ENCODE measurements around the gene ACOT7.
"Not testable (repeated sequence)": the region's sequence is repeated elsewhere in the genome, so short reads cannot be mapped to it uniquely, and the experiment has no call there.

The ACOT7 gene

GRCh38 chr1:6222636-6223035, 170.9 kb downstream of the ACOT7 start:
- Histone ChIP-seq H3K4ac (ENCODE audit: low read length) (no peak overlapping the region), H3K4me1 (ENCODE audit: control insufficient read depth in 2 of 2, insufficient read depth in 1 of 2, low read depth in 1 of 2, low read length in 2 of 2) (peaks cover 0 to 3% of the 10 kb centered on the region in 2 donors), H4K91ac (ENCODE audit: low read depth, low read length, poor library complexity) (no peak overlapping the region), H2AK5ac (ENCODE audit: low read depth, low read length) (no peak overlapping the region), H3K14ac (ENCODE audit: low read length) (no peak overlapping the region), H3K18ac (ENCODE audit: low read length) (no peak overlapping the region), H3K79me1 (ENCODE audit: low read depth, low read length) (no peaks in the 10 kb centered on the region), H2BK12ac (ENCODE audit: low read length) (no peak overlapping the region), H2BK120ac (ENCODE audit: low read depth, low read length) (no peak overlapping the region), H4K8ac (ENCODE audit: low read depth, low read length) (no peak overlapping the region), H3K9ac (ENCODE audit: low read depth, low read length, poor library complexity) (no peak overlapping the region), H3K36me3 (replicated peaks in 1 of 2; ENCODE audit: control insufficient read depth in 2 of 2, insufficient read depth in 2 of 2, low read length in 2 of 2) (peaks cover 33 to 74% of the 10 kb centered on the region in 2 donors), H2BK5ac (ENCODE audit: low read length) (no peak overlapping the region), H3K9me3 (replicated peaks in 1 of 2; ENCODE audit: control insufficient read depth in 2 of 2, insufficient read depth in 1 of 2, low read depth in 1 of 2, low read length in 2 of 2) (no peaks in the 10 kb centered on the region), H3K27ac (replicated peaks; ENCODE audit: low read length) (no peak overlapping the region), H2BK15ac (ENCODE audit: low read length) (no peak overlapping the region), H3K23ac (ENCODE audit: low read depth, low read length, poor library complexity) (no peak overlapping the region), H2AFZ (ENCODE audit: low read length) (no peak overlapping the region), H3K27me3 (ENCODE audit: control insufficient read depth in 3 of 3, insufficient read depth in 3 of 3, low read depth in 1 of 3, low read length in 3 of 3) (no peaks in the 10 kb centered on the region), H3K4me2 (ENCODE audit: insufficient read depth, low read length, poor library complexity, severe bottlenecking) (no peak overlapping the region), H3K4me3 (ENCODE audit: low read length in 2 of 2) (no peak overlapping the region)
- no peak for DNase-seq (ENCODE audit: low spot score)
- WGBS, 2 donors (ENCODE audit: extremely low coverage in 2 of 2, insufficient read length in 2 of 2, insufficient replicate concordance in 1 of 2): no CpG with 5 or more reads among the region's 6 CpGs

- no CpG with 5 or more reads among the region's 12 CpGs for WGBS, 2 donors (ENCODE audit: extremely low coverage in 2 of 2, insufficient read length in 2 of 2, insufficient replicate concordance in 1 of 2)
These were observed 172.3 kb downstream of the ACOT7 start for GRCh38 chr1:6221210-6221784.

GRCh38 chr1:6220236-6220635, 173.3 kb downstream of the ACOT7 start:
- no peak overlapping the region for H3K4me3 ChIP-seq (ENCODE audit: low read length in 2 of 2)
- H2BK5ac ChIP-seq (ENCODE audit: low read length): no peak overlapping the region
- H3K36me3 ChIP-seq (replicated peaks in 1 of 2; ENCODE audit: control insufficient read depth in 2 of 2, insufficient read depth in 2 of 2, low read length in 2 of 2): peaks cover 21 to 51% of the 10 kb centered on the region in 2 donors
- no peak overlapping the region for H4K8ac ChIP-seq (ENCODE audit: low read depth, low read length)
- no peaks in the 10 kb centered on the region for H3K27me3 ChIP-seq (ENCODE audit: control insufficient read depth in 3 of 3, insufficient read depth in 3 of 3, low read depth in 1 of 3, low read length in 3 of 3)
- no CpG with 5 or more reads among the region's 8 CpGs for WGBS, 2 donors (ENCODE audit: extremely low coverage in 2 of 2, insufficient read length in 2 of 2, insufficient replicate concordance in 1 of 2)
- H3K4me1 ChIP-seq (ENCODE audit: control insufficient read depth in 2 of 2, insufficient read depth in 1 of 2, low read depth in 1 of 2, low read length in 2 of 2): peaks cover 0 to 3% of the 10 kb centered on the region in 2 donors
- peak overlapping the region; percentile 2 for H3K9ac ChIP-seq (ENCODE audit: low read depth, low read length, poor library complexity)
- H3K14ac ChIP-seq (ENCODE audit: low read length): no peak overlapping the region
- no peak overlapping the region for H4K91ac ChIP-seq (ENCODE audit: low read depth, low read length, poor library complexity)
- no peak overlapping the region for H3K4me2 ChIP-seq (ENCODE audit: insufficient read depth, low read length, poor library complexity, severe bottlenecking)
- H3K23ac ChIP-seq (ENCODE audit: low read depth, low read length, poor library complexity): no peak overlapping the region
- no peak overlapping the region for H2BK120ac ChIP-seq (ENCODE audit: low read depth, low read length)
- H2AFZ ChIP-seq (ENCODE audit: low read length): no peak overlapping the region
- no peak overlapping the region for H2BK12ac ChIP-seq (ENCODE audit: low read length)
- H3K9me3 ChIP-seq (replicated peaks in 1 of 2; ENCODE audit: control insufficient read depth in 2 of 2, insufficient read depth in 1 of 2, low read depth in 1 of 2, low read length in 2 of 2): no peaks in the 10 kb centered on the region
- no peak overlapping the region for H2AK5ac ChIP-seq (ENCODE audit: low read depth, low read length)
- DNase-seq (ENCODE audit: low spot score): no peak
- H3K27ac ChIP-seq (replicated peaks; ENCODE audit: low read length): no peak overlapping the region
- no peaks in the 10 kb centered on the region for H3K79me1 ChIP-seq (ENCODE audit: low read depth, low read length)
- H2BK15ac ChIP-seq (ENCODE audit: low read length): no peak overlapping the region
- no peak overlapping the region for H3K18ac ChIP-seq (ENCODE audit: low read length)
- H3K4ac ChIP-seq (ENCODE audit: low read length): no peak overlapping the region

More at GRCh38 chr1:6221210-6221784, 172.3 kb downstream of the ACOT7 start:
- Histone ChIP-seq H2BK12ac (ENCODE audit: low read length) (no peak overlapping the region), H3K4me2 (ENCODE audit: insufficient read depth, low read length, poor library complexity, severe bottlenecking) (no peak overlapping the region), H3K4ac (ENCODE audit: low read length) (no peak overlapping the region), H4K8ac (ENCODE audit: low read depth, low read length) (no peak overlapping the region), H3K79me1 (ENCODE audit: low read depth, low read length) (no peaks in the 10 kb centered on the region), H3K4me1 (ENCODE audit: control insufficient read depth in 2 of 2, insufficient read depth in 1 of 2, low read depth in 1 of 2, low read length in 2 of 2) (peaks cover 0 to 3% of the 10 kb centered on the region in 2 donors), H3K27me3 (ENCODE audit: control insufficient read depth in 3 of 3, insufficient read depth in 3 of 3, low read depth in 1 of 3, low read length in 3 of 3) (no peaks in the 10 kb centered on the region), H3K27ac (replicated peaks; ENCODE audit: low read length) (no peak overlapping the region), H2BK120ac (ENCODE audit: low read depth, low read length) (no peak overlapping the region), H3K14ac (ENCODE audit: low read length) (no peak overlapping the region), H4K91ac (ENCODE audit: low read depth, low read length, poor library complexity) (no peak overlapping the region), H3K9me3 (replicated peaks in 1 of 2; ENCODE audit: control insufficient read depth in 2 of 2, insufficient read depth in 1 of 2, low read depth in 1 of 2, low read length in 2 of 2) (no peaks in the 10 kb centered on the region), H2BK15ac (ENCODE audit: low read length) (no peak overlapping the region), H3K23ac (ENCODE audit: low read depth, low read length, poor library complexity) (no peak overlapping the region), H3K18ac (ENCODE audit: low read length) (no peak overlapping the region), H2BK5ac (ENCODE audit: low read length) (no peak overlapping the region), H3K9ac (ENCODE audit: low read depth, low read length, poor library complexity) (no peak overlapping the region), H3K36me3 (replicated peaks in 1 of 2; ENCODE audit: control insufficient read depth in 2 of 2, insufficient read depth in 2 of 2, low read length in 2 of 2) (peaks cover 27 to 61% of the 10 kb centered on the region in 2 donors), H3K4me3 (ENCODE audit: low read length in 2 of 2) (no peak overlapping the region), H2AK5ac (ENCODE audit: low read depth, low read length) (no peak overlapping the region), H2AFZ (ENCODE audit: low read length) (no peak overlapping the region)
- no peak for DNase-seq (ENCODE audit: low spot score)

GRCh38 chr1:6219641-6220040, 173.9 kb downstream of the ACOT7 start:
- H2BK120ac ChIP-seq (ENCODE audit: low read depth, low read length); DNase-seq (ENCODE audit: low spot score); H3K9ac ChIP-seq (ENCODE audit: low read depth, low read length, poor library complexity); H2BK12ac ChIP-seq (ENCODE audit: low read length); H3K27me3 ChIP-seq (ENCODE audit: control insufficient read depth in 3 of 3, insufficient read depth in 3 of 3, low read depth in 1 of 3, low read length in 3 of 3); H3K4me3 ChIP-seq (ENCODE audit: low read length in 2 of 2); H4K8ac ChIP-seq (ENCODE audit: low read depth, low read length); H3K18ac ChIP-seq (ENCODE audit: low read length); H3K4me1 ChIP-seq (ENCODE audit: control insufficient read depth in 2 of 2, insufficient read depth in 1 of 2, low read depth in 1 of 2, low read length in 2 of 2); H3K4me2 ChIP-seq (ENCODE audit: insufficient read depth, low read length, poor library complexity, severe bottlenecking); H3K4ac ChIP-seq (ENCODE audit: low read length); H3K23ac ChIP-seq (ENCODE audit: low read depth, low read length, poor library complexity); H4K91ac ChIP-seq (ENCODE audit: low read depth, low read length, poor library complexity); H3K27ac ChIP-seq (replicated peaks; ENCODE audit: low read length); H3K14ac ChIP-seq (ENCODE audit: low read length); H2BK5ac ChIP-seq (ENCODE audit: low read length); H2BK15ac ChIP-seq (ENCODE audit: low read length); H3K9me3 ChIP-seq (replicated peaks in 1 of 2; ENCODE audit: control insufficient read depth in 2 of 2, insufficient read depth in 1 of 2, low read depth in 1 of 2, low read length in 2 of 2); H3K79me1 ChIP-seq (ENCODE audit: low read depth, low read length); H2AK5ac ChIP-seq (ENCODE audit: low read depth, low read length); H2AFZ ChIP-seq (ENCODE audit: low read length): not testable (repeated sequence)
- peaks cover 18 to 45% of the 10 kb centered on the region in 2 donors for H3K36me3 ChIP-seq (replicated peaks in 1 of 2; ENCODE audit: control insufficient read depth in 2 of 2, insufficient read depth in 2 of 2, low read length in 2 of 2)
- WGBS, 2 donors (ENCODE audit: extremely low coverage in 2 of 2, insufficient read length in 2 of 2, insufficient replicate concordance in 1 of 2): no CpG with 5 or more reads among the region's 11 CpGs

Measured in neuronal stem cell (in vitro differentiated cells).